IPS-18c (cell line): ENCODE results near the gene CDH18.

Source experiments
- H3K4me3 ChIP-seq: 2 replicates; pipeline ENCODE4 v1.7.0; 2013; ENCODE audit warnings: low read depth, mild to moderate bottlenecking, low read length, moderate library complexity; ENCODE audit not compliant: insufficient read depth
- H3K9me3 ChIP-seq: one replicate; pipeline ENCODE4 v1.6.1; 2013; ENCODE audit warnings: mild to moderate bottlenecking, low read length, moderate library complexity; ENCODE audit not compliant: control insufficient read depth, insufficient read depth

CDH18 gene

GRCh38 chr5:19709403-19709802 is 278.6 kb downstream of the CDH18 start:
- H3K9me3 ChIP-seq: peaks cover 5% of the 10 kb centered on the region
- H3K4me3 ChIP-seq: no peak overlapping the region

GRCh38 chr5:19706776-19707175 is 281.2 kb downstream of the CDH18 start:
- Histone ChIP-seq H3K9me3 (peaks cover 10% of the 10 kb centered on the region), H3K4me3 (no peak overlapping the region)

GRCh38 chr5:19701731-19702130 is 286.3 kb downstream of the CDH18 start:
- Histone ChIP-seq H3K4me3 (no peak overlapping the region), H3K9me3 (peaks cover 5% of the 10 kb centered on the region)

GRCh38 chr5:19694949-19695611 is 292.9 kb downstream of the CDH18 start:
- Histone ChIP-seq H3K9me3 (no peaks in the 10 kb centered on the region), H3K4me3 (no peak overlapping the region)

DNA sequence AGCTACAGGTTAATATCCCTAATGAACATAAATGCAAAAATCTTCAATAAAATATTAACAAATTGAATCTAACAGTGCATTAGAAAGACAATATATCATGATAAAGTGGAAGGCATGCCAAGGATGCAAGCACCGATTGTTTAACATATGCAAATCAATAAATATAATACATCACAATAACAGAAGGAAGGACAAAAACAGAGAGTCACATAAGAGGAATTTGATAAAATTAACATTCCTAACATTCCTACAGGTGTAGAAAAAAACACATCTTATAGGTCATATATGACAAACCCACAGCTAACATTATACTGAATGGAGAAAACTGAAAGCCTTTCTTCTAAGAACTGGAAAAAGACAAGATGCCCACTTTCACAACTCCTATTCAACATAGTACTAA is 297.0 kb downstream of the CDH18 start:
- Histone ChIP-seq H3K4me3 (no peak overlapping the region), H3K9me3 (no peaks in the 10 kb centered on the region)

DNA sequence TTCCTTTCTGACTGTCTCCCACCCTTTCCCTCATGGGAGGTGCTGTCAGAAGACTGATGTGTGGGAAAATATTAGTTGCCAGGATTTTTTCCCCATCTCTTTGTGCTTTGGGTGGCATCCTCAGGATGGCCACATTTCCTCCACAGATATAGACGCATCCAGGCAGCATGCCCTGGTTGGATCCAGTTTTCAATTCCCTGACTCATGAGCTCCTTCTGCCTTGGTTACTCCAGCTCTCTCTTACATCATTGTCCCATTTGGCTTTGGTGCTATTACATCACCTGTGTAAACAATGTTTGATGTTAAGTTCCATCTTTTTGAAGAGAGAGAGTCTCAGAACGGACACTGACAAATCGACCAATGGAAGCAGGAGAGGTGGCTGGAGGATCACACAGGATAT is 302.5 kb downstream of the CDH18 start:
- no peak overlapping the region for H3K4me3 ChIP-seq
- no peaks in the 10 kb centered on the region for H3K9me3 ChIP-seq

GRCh38 chr5:19676895-19677294 is 311.1 kb downstream of the CDH18 start:
- Histone ChIP-seq H3K9me3 (no peaks in the 10 kb centered on the region), H3K4me3 (no peak overlapping the region)

DNA sequence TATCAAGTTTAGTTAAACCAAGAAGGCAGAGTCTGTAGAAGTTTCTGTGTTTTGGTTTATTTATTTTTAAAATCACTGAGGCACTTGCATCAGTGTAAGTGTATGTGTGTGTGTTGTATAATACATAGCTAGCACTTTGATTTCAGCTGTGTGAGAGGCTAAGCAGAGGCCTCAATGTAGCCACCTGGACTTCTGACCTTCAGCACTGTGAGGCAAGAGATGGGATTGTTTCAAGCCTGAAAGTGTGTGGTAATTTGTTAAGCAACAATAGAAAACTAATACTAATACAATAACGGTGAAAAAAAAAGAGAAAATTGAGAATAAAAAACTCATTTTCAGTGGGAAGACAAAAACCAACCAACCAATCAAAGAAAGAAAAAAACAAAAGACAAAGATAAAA is 327.3 kb downstream of the CDH18 start:
- Histone ChIP-seq H3K4me3 (no peak overlapping the region), H3K9me3 (no peaks in the 10 kb centered on the region)

GRCh38 chr5:19655627-19656026 is 332.4 kb downstream of the CDH18 start:
- H3K9me3 ChIP-seq: no peaks in the 10 kb centered on the region
- H3K4me3 ChIP-seq: no peak overlapping the region

GRCh38 chr5:19638461-19638860 is 349.5 kb downstream of the CDH18 start:
- no peak overlapping the region for H3K4me3 ChIP-seq

GRCh38 chr5:19630876-19631275 is 357.1 kb downstream of the CDH18 start:
- Histone ChIP-seq H3K4me3 (no peak overlapping the region), H3K9me3 (no peaks in the 10 kb centered on the region)

More at GRCh38 chr5:19638461-19638860, 349.5 kb downstream of the CDH18 start:
- no peaks in the 10 kb centered on the region for H3K9me3 ChIP-seq

- no peaks in the 10 kb centered on the region for H3K9me3 ChIP-seq
Observed at GRCh38 chr5:19626211-19626610, 361.8 kb downstream of the CDH18 start.

DNA sequence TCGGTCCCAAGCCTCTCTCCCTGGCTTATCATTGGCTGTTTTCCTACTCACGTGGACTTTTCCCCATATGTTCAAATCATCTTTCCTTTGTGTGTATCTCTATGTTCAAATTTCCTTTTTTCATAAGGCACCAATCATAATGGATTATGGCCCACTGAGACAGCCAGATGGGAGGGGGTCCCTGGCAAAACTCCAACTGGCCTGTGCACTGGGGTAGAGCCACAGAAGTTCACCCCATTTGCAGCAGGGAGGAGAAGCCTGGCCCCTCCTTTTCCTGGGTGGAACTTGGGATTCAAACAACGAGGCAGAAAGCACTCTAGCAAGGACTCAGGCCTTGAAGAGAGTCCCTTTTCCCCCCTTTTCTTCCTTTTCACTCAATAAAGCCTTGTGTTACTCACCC is 362.4 kb downstream of the CDH18 start:
- H3K9me3 ChIP-seq: no peaks in the 10 kb centered on the region
- no peak overlapping the region for H3K4me3 ChIP-seq

More at GRCh38 chr5:19626211-19626610, 361.8 kb downstream of the CDH18 start:
- no peak overlapping the region for H3K4me3 ChIP-seq

DNA sequence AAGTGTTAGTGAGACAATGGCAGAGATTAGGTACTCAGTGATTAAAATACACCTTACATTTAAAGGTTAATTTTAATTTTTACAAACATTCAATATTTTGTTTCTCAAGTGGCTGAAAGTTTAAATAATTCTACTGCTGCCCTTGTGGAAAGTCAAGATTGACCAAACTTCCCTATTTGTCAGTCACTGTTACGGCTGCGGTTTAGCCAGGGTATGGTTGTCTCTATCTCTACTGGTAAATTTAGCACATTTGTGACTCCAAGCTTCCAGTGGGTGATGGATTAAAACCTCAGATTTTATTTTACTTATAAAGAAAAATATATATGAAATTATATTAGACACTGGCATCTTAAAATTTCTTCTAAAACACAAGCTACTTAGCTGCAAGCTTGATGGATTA is 368.4 kb downstream of the CDH18 start:
- H3K9me3 ChIP-seq: no peaks in the 10 kb centered on the region
- no peak overlapping the region for H3K4me3 ChIP-seq

GRCh38 chr5:19616701-19617215 is 371.2 kb downstream of the CDH18 start:
- H3K4me3 ChIP-seq: no peak overlapping the region

DNA sequence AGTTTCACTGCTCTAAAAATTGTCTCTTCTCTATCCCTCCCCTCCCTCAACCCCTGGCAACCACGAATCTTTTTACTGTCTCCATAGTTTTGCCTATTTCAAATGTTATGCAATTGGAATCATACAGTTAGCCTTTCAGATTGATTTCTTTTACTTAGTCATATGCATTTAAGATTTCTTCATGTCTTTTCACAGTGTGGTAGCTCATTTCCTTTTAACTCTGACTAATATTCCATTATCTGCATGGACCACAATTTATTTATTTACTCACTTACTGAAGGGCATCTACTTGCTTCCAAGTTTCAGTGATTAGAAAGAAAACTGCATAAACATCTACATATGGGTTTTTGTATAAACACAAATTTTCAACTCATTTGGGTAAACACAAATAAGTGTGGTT is 372.3 kb downstream of the CDH18 start:
- no peaks in the 10 kb centered on the region for H3K9me3 ChIP-seq
- no peak overlapping the region for H3K4me3 ChIP-seq

More at GRCh38 chr5:19616701-19617215, 371.2 kb downstream of the CDH18 start:
- no peaks in the 10 kb centered on the region for H3K9me3 ChIP-seq

DNA sequence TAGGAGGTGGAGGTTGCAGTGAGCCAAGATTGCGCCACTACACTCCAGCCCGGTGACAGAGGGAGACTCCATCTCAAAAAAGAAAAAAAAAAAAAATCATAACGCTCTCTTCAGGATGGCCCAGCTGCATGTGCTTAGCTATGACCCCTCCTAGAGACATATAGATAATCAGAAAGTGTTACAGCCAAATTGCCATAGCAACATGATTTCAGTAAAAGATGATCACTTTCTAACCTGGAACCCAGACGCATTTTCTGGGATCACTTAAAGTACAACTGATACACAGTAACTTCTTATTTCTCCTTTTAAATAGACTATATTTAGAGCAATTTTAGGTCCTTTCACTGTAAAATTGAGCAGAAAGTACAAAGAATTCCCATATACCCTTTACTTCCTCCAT is 372.9 kb downstream of the CDH18 start:
- H3K4me3 ChIP-seq: no peak overlapping the region
- no peaks in the 10 kb centered on the region for H3K9me3 ChIP-seq

DNA sequence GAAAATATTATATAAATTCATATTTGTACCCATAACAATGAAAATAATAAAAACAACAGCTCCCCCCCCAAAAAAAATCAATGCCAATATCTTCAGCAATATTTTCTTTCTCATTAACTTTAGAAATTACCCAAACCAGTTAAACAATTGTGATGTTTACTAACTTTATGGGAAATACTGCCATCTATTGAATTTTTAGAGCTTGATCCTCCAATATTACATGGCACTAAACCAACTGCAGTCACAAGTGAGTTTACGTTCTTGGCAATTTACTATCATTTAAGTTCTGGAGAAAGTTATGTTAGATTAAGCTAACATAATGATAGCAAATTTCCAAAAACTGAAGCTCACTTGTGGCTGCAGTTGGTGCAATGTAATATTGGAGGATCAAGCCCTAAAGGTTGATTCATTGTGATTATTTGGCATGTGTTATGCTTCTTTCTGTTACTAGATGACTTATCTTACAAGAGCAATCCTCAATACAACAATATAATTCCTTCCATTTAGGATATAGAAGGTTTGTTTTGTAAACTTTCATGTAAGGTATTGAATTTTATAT is 379.5 kb downstream of the CDH18 start:
- Histone ChIP-seq H3K4me3 (no peak overlapping the region), H3K9me3 (no peaks in the 10 kb centered on the region)
